Left colon (tissue), 2 donors: ENCODE results near the gene GGTLC3. TPM values are rescaled to one million over a fixed set of nuclear protein-coding genes. Genes with fewer than 3 reads are reported as not detected.
A peak's percentile ranks its signal among the peaks of the same experiment; 100 is the strongest.
"Not testable (repeated sequence)": the region's sequence is repeated elsewhere in the genome, so short reads cannot be mapped to it uniquely, and the experiment has no call there.

Experiments used
- ATAC-seq: fragments of 200-7000 bp; cut with Tn5 transposase; one replicate; pipeline ENCODE4 v1.9.1; 2020; ENCODE audit warnings: mild to moderate bottlenecking, moderate library complexity
- DNase-seq, 2 donors: peaks; one replicate each; pipeline ENCODE4 v3.0.0-alpha.2; 2020
- intact Hi-C, 2 donors: fragments of 100-400 bp; cut with DNase I in 1 of 2; cut with micrococcal nuclease in 1 of 2; formaldehyde crosslinking; loops; one replicate each; pipeline versions ENCODE4 v1.11.2 to v1.14.0; 2022; cut with DNase I, micrococcal nuclease
- long read RNA-seq: library from polyadenylated mRNA; unstranded; transcript quantifications from one replicate; pipeline ENCODE4 v2.0.0, GENCODE V29; 2021
- total RNA-seq, 2 donors: library from RNA; stranded (reverse); fragmentation: NEBNext Ultra II Directional; extraction: Animal tissue kit (Norgen Biotek cat#: 25700); gene quantifications; one replicate each; pipeline ENCODE4 v1.2.1, GENCODE V29; 2021
- donor health status: DM: no; HTN: no; CAD: no.
- donor health status: DM: yes; HTN: yes; CAD: no.

Gene GGTLC3
- not detected for total RNA-seq
- long read RNA-seq = 0 reads

DNA sequence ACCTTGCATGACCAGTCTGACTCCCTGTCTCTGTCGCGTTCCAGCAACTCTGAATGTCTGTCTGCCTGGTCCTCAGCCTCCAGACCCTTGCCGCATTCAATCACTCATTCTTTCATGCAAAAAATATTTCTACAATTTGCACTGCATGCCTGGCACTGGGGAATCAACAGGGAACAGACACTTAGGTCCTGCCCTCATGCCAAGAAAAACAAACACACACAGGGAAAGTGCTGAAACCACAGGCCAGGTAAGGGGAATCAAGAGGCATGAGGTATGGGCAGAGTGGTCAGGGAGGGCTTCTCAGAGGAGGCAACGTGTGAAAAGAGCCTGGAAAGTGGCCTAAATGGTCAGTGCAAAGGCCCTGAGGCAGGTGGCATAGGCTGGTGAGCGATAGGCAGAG is at the start of gene GGTLC3:
TSS of gene GGTLC3 (minus strand) at position 101 of the 400 bp plus-strand sequence. CDS start 264 bp downstream, outside the sequence.
- ATAC-seq, intact Hi-C loops, DNase-seq: not testable (repeated sequence)

- ATAC-seq, DNase-seq, intact Hi-C loops: not testable (repeated sequence)
Observed at GRCh38 chr22:18560099-18560974, 42.4 kb upstream of the GGTLC3 start.

- intact Hi-C loops, DNase-seq: not testable (repeated sequence)
- peak; percentile 11 for ATAC-seq
Observed at GRCh38 chr22:18558939-18559338, 41.0 kb upstream of the GGTLC3 start.

- intact Hi-C loops, DNase-seq: not testable (repeated sequence)
- peak; percentile 82 for ATAC-seq
Observed at GRCh38 chr22:18558516-18558915, 40.6 kb upstream of the GGTLC3 start.

GRCh38 chr22:18554280-18555256 is 36.6 kb upstream of the GGTLC3 start:
- intact Hi-C loops = not testable (repeated sequence)
- peak in 1 of 2 donors; percentile 78 for DNase-seq
- ATAC-seq = peak; percentile 61

DNA sequence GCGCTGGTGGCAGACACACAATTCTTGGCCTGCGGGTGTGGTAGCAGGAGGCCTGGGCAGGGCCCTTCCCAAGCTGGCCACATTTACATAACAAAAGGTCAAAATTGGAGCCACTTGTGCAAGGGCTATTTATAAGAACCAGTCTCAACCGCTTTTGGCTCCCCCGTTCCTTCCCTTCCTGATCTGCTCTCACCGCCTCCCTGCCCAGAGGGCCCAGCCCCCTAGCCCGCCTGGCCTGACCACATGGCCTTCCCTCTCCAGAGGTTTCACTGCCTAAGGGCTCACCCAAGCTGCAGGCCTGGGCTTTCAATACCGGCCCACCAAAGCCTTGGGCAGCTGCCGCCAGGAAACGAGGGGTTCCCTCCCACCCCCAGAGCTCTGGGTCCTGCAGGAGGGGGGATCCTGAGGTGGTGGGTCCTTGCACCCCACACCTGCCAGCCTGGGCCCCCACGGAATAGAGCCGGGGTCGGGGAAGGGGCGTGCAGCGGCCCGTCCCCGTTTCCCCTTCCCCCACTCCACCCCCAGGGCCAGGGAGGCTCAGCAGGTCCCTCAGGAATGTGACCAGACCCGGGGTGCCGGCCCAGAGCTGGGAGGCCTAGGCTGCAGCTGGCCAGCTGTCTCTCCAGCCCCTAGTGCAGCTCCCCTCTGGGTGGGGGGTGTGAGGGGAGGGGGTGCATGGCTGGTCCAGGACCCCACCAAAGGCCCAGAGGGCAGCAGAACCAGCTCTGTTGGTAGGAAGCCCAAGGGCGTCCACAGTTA is 35.1 kb upstream of the GGTLC3 start:
- intact Hi-C loops, DNase-seq, ATAC-seq: not testable (repeated sequence)

DNA sequence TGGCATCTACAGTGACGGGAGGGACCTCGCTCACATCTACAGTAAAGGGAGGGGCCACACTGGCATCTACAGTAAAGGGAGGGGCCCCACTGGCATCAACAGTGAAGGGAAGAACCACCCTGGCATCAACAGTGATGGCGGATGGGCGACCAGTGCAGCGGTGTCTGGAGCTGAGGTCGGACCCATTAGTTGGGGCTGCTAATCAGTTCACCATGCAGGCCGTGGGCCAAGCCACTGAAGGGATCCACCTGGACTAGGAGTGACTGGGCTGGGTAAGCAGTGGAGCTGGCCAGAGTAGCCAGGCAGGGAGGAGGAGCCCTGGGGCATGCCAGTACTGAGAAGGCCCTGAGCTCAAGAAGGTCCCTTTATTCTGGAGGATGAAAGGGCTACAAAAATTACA is 33.1 kb upstream of the GGTLC3 start:
- DNase-seq, ATAC-seq, intact Hi-C loops: not testable (repeated sequence)

- intact Hi-C loops = not testable (repeated sequence)
- DNase-seq = peak; percentile 28 to 73
- ATAC-seq = peak; percentile 78
Observed at GRCh38 chr22:18549458-18550179, 31.7 kb upstream of the GGTLC3 start.

DNA sequence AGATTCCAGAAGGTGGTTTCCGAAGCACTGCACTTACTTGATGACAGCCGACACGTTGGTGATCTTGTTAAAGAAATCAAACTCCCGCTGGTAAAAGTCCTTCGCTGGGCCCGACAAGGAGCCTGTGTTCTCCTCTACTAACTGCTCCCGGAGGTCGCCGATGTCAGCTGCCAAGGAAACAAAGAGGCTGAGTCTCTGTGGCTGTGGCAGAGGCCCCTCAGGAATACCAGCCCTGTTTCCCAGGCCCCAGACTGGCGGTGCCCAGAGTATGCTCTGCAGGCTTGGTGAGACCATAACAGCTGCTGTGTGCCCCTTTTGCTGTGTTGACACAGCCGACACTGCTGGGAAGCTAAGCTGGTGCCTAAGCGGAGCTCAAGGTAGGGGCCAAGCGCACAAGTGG is 26.7 kb upstream of the GGTLC3 start:
- DNase-seq, ATAC-seq, intact Hi-C loops: not testable (repeated sequence)

- intact Hi-C loops, DNase-seq: not testable (repeated sequence)
- ATAC-seq = peak; percentile 71
Observed at GRCh38 chr22:18543400-18543799, 25.4 kb upstream of the GGTLC3 start.

GRCh38 chr22:18539994-18540393 is 22.0 kb upstream of the GGTLC3 start:
- intact Hi-C loops = not testable (repeated sequence)

DNA sequence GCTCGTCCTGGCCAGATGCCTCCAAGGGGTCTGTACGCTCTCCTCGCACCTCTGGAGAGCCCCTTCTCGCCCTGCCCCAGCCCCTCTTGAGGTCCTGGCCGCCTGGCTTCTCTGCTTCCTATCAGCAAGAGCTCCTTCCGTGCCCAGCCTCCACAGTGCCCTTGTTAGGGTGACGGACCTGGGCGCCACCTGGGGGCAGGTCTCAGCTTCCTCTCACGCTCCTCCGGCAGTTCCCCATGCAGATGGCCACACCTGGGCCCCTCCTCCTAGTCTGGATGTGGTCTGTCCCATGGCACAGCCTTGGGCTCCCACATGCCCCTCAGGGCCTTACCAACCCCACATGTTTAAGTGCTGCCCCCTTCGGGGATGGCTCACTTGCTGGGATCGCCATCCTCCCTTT is 16.4 kb upstream of the GGTLC3 start:
- DNase-seq, intact Hi-C loops, ATAC-seq: not testable (repeated sequence)

More at GRCh38 chr22:18539994-18540393, 22.0 kb upstream of the GGTLC3 start:
- not testable (repeated sequence) for DNase-seq, ATAC-seq

- ATAC-seq, DNase-seq, intact Hi-C loops: not testable (repeated sequence)
Observed at GRCh38 chr22:18533633-18534032, 15.7 kb upstream of the GGTLC3 start.

DNA sequence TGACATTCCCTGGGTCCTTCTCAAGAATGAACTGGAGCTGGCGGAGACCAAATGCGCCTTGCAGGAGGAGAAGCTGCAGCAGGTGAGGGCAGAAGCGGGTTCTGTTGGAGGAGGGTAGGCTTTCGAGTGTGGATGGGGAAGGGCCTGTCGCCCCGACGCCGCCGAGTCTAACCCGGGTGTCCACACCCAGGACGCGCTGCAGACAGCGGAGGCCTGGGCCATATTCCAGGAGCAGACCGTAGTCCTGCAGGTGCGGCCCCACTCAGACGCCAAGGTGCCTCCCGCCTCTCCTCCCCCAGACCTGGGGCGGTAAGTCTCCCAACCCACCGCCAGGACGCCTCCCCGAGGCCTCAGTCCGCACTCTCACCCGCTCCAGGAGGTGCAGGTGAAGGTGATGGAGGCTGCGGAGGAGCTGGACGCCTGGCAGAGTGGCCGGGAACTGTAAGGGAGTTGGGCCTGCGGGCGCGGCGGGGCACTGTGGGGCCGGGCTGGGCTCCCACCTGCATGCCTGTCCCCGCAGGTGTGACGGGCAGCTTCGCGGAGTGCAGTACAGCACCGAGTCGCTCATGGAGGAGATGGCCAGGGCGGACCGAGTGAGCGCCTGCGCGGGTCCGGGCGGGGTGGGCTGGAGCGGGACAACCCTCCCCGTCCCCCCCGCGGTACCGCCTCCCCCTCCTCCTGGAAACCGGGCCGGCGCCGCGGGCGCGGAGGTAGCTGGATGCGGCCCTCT is 11.6 kb upstream of the GGTLC3 start:
- intact Hi-C loops, DNase-seq: not testable (repeated sequence)
- peak; percentile 46 for ATAC-seq

- DNase-seq (peak; percentile 60 to 96), ATAC-seq (peak; percentile 79)
- intact Hi-C loops = not testable (repeated sequence)
Observed at GRCh38 chr22:18528597-18529415, 10.8 kb upstream of the GGTLC3 start.
